ENCODE measurements around the gene RAB31.

RAB31 gene

DNA sequence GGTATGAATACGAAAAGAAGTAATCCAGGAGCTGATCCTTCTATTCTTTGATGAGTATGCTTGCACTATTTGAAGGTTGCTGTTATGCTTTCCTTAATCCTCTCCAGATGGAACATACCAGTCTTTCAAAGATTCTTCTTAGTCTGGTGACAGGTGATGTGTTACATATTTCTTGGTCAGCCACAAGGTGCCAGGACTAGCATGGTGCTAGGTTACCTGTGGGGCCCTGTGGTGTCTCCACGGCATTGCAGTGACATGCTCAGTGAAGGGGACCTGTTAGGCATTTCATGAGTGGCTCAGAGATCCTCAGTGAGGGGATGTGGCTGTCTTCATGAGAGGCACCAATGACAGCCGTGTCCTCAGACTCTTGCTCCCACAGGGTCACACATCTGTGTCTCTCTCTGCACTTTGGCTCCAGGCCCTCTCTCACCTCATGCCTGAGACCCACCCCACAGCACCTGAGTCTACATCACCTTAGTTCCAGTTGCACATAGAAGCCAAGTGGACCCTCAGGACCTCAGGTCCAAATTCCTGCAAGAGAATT, 13.1 kb upstream of the RAB31 start:
- DNase-seq: no peak

DNA sequence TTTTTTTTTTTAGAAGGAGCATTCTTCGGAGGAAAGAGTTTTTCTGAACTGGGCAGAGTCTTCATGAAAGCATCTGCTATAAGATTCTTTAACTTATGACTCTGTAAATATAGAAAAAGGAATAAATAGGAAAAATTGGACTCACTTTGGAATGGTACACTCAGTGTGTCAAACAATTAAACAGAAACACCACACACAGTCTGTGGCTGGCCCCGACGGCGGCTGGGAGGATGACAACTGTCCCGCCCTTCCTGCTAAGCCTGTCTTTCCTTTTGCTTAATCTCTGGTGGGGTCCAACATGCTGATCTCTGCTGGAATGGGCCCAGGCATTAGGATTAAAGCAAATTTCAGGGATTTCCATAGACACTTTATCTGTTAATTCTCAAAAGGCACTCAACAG, 12.5 kb upstream of the RAB31 start:
- DNase-seq: no peak

DNA sequence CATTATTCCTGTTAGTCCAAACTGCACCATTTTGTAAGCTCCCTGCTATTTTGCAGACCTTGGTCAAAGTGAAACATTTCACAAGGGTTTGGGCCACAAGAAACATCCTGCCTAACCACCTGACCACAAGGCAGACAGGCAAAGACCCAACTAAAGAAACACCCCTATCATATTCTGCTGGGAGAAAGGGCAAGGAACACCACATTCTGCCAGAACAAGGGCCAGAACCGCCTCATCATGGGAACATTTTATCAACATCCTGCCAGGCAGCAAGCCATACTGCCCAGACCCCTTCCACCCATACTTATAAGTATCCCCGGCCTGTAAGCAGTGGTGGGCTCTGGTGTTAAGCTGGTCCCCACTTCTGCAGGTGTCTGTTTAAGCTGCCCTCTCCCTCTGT, 12.0 kb upstream of the RAB31 start:
- no peak for DNase-seq

DNA sequence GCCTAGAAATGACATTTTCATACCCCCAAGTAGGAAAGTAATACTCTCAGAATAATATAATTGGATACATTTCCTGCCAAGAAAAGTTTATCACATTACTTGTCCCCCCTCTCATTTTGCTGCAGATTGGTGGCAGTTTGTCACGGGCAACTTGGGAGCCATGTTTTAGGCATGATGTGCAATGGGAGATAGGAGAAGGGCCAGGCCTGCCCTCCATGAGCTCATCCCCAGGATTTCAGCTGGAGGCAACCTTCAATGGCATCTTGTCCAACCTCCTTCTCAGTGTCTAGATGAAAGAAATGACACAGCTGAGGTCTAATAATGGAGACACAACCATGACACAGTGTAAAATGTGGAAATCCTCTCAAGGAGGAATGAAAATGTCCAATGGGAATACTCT, 11.4 kb upstream of the RAB31 start:
- DNase-seq: no peak

DNA sequence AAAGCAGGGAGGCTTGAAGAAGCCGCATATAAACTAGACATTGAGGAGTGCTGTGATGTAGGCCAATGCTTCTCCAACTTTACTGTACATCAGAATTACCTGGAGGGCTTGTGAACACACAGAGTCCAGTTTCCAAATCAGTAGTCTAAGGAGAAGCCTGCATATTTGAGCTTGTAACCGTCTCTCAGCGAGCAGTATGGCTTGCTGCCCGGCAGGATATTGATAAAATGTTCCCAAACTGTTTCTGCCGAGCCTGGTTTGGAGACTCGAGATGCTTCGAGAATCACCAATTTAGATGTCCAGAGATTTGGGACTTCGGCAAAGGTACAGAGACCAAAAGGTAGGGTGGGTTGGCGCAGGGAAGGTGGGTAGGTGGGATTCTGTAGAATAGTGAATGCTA, 11.0 kb upstream of the RAB31 start:
- DNase-seq: no peak

DNA sequence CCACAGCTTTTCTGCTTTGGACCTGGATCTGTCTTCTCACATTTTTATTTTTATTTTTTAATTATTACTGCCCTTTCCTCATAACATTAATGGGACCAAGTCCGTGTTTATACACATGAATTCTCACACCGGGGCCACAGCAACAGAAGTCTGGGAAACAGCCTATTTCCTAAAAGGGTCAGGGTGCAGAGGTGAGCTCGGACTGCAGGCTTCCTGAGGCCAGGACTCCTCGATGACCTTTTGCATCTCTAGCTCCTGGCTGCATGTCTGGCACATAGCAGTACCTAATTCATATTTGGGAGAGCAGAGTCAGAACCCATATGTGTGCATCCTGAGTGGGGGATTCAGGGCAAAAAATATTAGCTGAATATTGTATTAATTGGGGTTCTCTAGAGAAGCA, 9.6 kb upstream of the RAB31 start:
- no peak for DNase-seq

DNA sequence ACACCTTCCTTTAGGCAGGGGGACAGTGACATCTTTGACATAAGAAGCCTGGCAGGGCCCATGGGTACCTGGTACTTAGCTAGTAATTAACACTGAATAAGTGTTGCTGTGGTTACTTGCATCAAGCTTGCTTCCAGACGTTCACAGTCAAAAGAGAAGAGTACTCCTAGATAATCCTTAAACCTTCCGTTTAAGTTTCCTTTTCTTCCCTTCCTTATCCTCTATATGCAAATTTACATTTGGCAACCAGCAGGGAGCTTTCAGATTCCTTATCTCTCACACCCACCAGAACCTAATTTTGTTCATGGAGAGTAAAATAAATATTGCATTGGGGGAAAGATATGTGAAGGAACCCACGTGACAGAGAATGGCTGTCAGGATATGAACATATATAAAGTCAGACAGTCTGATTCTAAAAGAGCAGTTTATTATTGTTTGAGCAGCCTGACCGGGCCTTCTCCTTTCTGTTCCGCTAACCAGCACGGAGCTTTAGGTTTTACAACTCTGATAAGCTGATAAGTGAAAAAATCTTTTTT, 7.8 kb upstream of the RAB31 start:
- no peak for DNase-seq

DNA sequence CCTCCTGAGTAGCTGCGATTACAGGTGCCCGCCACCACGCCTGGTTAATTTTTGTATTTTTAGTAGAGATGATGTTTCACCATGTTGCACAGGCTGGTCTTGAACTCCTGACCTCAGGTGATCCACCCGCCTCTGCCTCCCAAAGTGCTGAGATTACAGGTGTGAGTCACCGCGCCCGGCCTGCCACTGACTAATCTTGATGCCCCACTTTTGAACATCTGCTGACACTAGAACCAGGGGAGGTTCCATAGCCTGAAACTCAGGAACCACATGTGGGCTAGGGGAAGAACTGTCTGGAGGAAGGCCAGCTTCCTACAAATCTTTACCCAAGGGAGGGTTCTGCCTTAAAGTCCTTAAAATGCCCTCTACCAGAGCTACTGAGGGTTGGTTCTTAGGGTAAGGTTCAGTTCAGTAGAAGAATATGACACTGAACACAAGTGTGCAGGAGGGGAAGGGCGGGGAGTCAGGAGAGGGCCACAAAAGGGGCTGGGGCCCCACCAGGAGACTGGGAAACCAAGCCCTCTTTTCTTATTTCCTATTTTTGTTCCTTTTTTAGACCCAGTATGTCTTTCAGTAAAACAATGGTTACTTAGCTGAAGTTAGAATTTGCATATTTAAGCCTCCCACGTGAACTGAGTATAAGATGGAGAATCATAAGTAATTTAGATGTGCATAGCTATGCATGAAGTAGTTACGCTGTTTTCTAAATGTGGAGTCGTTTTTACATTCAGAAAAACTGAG, 6.3 kb upstream of the RAB31 start:
- DNase-seq: no peak

DNA sequence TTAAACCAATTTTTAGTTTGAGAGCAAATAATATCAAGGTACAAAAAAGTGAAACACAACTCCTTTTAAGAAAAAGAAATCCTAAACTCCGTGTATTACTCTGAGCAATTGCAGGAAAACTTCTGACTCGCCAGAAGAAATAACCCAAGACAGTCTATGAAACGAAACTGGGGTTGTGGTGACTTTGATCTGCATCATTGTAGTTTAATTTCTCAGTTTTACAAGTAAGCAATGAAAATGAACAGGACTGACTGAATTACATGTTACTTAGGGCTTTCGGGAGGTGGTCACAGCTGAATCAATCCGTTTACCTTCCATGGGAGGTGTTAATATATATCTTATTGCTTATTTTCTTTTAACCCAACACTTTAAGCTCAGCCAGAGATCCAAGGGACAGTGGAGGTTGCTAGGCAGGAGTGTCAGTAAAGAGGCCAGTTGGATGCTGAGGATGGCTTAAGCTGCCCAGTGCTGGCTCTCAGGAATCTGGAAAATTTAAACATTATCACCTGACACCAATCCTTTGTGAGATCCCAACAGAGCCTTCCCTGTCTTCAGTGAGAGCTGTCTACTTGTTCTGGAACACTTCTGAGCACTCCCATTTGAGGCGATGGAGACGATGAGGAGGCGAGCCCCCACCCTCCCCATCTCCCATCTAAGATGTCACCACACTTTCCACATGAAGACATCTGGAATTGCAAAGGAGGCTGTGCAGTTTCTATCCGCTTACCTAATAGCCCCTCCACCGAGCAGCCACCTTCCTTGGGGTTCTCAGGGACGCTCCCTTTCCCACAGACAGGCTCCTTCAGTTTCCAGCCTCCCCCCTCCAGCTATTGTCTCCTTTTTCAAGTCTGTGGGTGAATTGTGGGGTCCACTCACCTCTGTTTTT, 3.6 kb upstream of the RAB31 start:
- DNase-seq: no peak

DNA sequence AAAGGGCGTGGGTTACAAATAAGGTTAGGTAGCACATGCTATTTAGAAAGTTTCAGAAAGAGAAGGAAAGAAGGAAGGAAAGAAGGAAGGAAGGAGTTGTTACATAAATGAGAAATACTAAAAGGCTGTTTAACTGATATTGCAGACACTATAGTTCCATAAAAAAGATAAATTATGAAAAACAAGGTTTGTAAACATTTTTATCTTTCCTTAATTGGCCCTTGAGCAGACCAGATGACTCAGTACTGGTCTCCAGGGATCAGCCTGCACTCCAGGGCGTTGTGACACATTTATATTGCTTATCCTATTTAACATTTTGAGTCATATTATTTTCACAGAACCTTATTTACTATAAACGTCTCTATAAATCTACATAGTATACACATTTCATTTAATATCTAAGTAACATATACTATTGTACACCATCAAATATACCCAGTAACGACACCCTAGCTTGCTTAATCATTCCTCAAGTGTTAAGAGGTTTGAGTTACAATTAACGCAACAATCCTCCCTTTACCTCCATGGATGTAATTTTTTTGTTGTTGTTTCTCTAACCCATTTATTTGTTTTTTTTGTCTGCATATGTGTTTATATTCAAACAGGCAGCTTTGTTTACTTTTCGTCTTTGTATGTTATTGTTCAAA, 2.8 kb upstream of the RAB31 start:
- no peak for DNase-seq

DNA sequence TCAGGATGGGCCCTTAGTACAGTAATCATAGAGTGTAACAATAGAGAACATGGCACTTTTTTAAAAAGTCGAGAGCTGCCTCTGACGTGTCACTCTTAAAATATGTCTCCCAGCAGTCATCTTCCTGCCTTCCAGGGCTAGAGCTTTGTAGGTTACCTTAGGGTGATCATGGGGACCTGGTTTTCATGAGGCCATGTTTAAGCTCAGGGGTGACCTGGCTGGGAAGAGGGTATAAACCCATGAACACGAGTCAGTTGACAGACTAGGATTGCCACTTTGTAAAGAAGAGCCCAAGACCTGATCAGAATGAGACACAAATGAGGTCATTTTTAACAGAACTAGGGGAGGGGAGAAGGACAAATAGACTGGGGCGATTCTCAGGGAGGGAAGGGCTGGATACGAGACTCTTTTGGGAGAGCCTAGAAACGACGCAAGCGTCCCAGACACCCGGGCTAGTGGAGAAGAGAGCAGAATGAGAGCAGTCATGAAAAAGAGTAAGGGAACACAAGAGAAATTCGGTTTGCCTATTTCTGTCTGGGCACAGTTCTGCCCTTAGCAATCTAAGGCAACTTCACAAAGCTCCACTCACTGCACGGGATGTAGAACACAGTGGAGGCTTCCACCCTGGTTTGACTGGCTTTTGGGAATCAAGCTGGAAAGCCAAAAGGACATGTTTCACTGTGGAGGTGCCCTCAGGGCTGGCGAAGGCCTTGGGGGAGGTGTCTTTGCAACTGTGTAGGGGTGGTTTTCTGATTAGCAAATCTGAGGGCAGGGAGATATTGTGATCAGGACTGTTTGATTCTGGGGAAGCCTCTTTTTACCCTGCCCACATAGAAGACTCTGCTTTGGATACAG, 1.8 kb upstream of the RAB31 start:
- no peak for DNase-seq

DNA sequence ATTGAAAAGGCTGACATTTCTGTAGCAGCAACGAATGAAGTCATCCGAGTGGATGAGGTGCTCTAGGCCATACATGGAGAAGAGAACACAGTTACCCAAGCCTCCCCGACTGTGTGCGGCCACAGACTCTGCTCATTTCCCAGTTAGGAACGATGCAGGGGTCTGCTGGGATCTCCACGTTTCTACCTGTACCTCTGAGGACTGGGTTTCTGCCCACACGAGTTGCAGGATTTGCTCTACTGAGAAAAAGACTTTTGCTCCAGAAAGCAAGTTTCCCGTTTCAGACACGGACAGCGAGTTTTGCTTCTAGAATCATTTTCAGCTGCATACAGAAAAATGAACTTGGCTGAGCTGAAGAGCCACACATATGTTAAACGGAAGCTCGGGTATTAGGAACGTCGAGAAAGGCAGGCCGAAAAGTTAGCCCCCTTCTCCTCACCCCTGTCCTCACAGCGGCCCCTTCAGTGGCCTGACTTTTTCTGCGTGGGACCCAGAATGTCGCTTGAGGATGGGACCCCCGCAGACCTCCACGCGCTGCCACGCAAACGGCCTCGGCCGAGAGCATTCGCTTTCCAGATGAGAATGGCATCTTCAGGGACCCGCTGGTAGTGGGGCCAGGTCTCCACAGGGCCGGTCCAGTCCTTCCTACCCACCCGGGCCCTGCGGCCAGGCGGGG, 582 bp upstream of the RAB31 start:
- DNase-seq: no peak

DNA sequence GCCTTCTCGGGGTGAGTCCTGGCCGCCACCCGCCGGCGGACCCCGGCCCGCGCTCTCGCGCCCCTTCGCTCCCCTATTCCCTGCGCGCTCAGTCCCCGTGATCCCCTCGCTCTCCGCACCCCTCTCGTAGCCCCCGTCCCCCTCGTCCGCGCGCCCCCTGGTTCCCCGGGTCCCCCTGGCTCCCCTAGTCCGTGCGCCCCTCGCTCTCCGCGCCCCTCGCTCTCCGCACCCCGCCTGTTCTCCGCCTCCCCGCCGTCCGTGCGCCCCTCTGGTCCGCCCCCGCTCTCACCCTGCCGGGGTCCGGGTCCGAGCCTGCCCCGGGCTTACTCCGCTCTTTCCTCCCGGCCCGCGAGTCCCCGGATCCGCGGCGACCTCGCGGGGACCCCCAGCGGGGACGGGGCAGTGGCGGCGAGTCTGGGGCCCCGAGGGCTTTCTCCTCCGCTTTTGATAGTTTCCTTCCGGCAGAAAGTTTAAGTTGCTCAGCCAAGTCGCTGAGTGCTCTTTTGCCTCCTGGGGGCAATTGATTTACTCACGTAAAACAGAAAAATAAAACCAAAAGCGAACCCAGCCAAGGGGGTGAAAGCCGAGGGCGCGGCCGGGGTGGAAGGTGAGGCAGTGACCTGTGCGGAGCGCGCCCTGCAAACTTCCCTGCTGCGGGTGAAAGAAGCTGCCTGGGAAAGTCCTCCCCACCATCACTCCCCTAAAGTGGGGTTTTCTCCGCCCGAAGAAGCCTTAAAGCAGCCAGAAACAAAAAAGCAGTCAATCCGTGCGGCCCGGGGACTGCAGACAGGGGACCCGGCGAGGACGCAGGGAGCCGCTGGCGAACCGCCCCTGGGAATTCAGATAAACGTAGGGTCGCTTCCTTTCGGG, 568 bp downstream of the RAB31 start:
- no peak for DNase-seq

DNA sequence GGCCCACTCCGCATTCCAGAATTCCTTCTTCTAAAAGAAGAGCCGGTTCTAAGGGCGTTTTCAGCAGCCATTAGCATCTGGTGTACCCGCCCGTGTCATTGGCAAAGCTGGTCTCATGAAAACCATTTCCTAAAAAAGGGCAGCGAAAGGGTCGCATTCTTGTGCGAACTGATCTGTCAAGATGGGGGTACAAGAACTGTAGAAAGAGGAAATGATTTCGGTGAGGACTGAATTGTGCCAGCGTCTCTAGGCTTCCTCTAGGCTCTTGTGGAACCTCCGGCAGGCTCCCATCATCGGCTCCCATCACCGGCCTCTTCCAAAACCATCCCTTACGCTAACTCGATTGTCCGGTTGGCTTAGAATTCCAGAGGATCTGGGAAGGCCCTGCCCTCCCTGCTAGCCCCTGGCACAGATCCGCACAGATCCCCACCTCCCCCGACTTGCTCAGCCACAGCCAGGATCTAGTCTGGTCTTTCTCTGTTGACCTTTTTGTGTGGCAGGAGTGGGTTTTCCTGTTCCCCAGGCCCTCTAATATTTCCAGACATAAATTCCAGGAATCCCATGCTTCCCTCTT, 1.3 kb downstream of the RAB31 start:
- DNase-seq: no peak

DNA sequence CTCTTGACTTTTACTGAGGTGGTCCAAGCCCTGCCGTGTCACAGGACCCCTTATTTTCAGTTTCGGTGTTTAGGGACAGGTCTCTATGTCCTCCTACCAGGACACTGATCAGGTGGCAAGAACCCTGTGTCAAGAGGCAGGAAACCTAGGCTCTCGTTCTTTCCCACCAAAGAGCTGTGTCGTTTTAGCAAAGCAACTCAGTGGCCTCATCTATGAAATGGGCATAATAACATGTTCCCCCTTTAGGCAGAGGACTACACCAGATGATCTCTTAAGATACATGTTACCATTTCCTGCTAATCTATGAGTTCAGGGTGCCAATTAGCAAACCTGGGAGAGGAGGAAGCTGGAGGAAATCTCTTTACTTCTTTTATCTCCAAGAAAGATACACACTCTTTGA, 1.9 kb downstream of the RAB31 start:
- DNase-seq: no peak

DNA sequence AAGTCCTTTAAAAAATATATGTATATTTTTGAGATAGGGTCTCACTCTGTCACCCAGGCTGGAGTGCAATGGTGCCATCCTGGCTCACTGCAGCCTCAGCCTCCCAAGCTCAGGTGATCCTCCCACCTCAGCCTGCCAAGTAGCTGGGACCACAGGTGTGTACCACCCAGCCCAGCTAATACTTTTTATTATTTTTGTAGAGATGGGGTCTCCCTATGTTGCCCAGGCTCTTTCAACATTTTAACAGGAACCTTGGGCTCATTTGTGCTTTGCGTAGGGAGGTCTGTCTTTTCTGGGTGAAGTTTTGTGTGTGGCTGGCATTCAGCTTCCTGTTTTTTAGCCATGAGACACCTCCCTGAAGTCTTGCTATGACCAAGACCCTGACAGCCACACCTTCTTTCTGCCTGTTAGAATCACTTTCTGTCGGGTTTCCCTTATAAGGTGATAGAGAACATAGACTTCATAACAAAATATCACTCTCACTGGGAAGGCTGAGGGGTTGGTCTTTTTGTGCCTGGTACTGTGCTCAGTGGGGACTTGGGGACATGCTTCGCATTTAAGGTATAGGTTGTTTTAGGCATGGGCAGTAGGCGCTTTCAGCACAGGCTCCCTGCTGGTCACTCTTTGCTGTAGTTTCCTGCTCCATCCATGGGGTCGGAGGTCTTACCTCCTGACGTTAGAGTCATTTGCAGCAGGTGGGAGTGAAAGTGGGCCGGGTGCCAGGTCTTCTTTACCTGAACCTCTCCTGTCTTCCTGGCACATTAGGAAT, 3.4 kb downstream of the RAB31 start:
- no peak for DNase-seq

DNA sequence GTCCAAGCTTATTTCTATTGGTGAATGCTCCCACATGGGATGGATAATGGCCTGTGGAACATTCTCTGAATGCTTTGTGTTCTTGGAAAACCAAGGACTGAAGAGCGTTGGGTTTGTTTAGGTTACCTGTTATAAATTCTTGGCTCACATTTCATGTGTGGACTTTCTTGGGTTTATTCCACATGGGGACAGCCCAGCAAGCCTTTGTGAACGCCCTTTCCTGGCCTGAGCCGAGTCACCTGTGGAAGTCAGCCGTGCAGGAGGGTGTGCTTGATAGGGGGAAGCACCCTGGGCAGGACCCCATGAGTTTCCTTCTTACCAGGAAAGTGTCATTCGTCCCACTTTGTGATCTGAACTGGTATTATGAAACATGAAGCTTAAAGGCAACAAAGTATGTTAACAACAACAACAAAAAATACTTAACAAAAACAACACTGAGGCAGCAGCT, 4.1 kb downstream of the RAB31 start:
- DNase-seq: no peak

DNA sequence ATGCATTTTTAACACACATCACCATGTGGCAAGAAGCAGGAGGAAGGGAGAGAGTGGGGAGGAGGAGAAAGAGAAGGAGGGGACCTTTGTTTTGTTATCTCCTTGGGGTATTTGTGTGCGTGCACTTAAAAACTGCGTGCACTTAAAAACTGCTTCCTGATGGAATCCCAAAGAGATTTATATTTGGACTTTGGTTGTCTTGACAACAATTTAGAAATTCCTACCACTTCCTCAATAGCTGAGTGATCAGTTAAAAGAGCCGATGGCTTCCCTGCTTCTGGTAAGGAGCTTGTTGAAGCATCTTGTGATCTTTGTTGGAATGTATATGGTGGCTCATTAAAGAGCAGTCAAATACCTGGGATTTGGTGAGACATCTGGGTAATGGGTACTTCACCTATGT, 4.5 kb downstream of the RAB31 start:
- DNase-seq: no peak
